Peyer's patch (tissue), 4 donors: ENCODE measurements around the gene ELMO1. TPM values are rescaled to one million over a fixed set of nuclear protein-coding genes. Genes with fewer than 3 reads are reported as not detected.
A peak's percentile ranks its signal among the peaks of the same experiment; 100 is the strongest.

ENCODE experiments used
- DNase-seq, 3 donors: peaks; one replicate each; pipeline ENCODE4 v3.0.0-alpha.2; 2017 to 2019
- H3K27ac ChIP-seq, 4 donors: fragments of 200-600 bp; sonication (generic); one replicate each; pipeline ENCODE4 v1.5.1; 2016 to 2019
- H3K27me3 ChIP-seq, 2 donors: fragments of 200-600 bp; sonication (generic); one replicate each; pipeline ENCODE4 v1.5.1; 2019
- H3K36me3 ChIP-seq, 3 donors: fragments of 200-600 bp; sonication (generic); one replicate each; pipeline ENCODE4 v1.5.1; 2016 to 2019
- H3K4me1 ChIP-seq, 4 donors: fragments of 200-600 bp; sonication (generic); one replicate each; pipeline ENCODE4 v1.5.1; 2016 to 2019
- H3K4me3 ChIP-seq, 4 donors: fragments of 200-600 bp; sonication (generic); 1 replicate in 3 of 4; 2 replicates in 1 of 4; pipeline ENCODE4 v1.5.1; 2016 to 2019; ENCODE audit warnings: mild to moderate bottlenecking in 1 of 4
- H3K9me3 ChIP-seq, 4 donors: fragments of 200-600 bp; sonication (generic); one replicate each; pipeline ENCODE4 v1.5.1; 2016 to 2019; ENCODE audit warnings: mild to moderate bottlenecking in 1 of 4
- POLR2A ChIP-seq, 2 donors: fragments of 450-650 bp; IDR thresholded peaks; one replicate each; pipeline ENCODE4 v1.5.1; 2017; ENCODE audit warnings: antibody characterized with exemption in 2 of 2, mild to moderate bottlenecking in 2 of 2, moderate library complexity in 2 of 2
- total RNA-seq, 4 donors: library from RNA; depleted of rRNA; stranded (reverse); fragments of >200 nt; gene quantifications; one replicate each; pipeline ENCODE4 v1.1.0, GENCODE V29; 2016
- TF ChIP-seq, protein P1 (sequence below), 6 experiments: fragments of 450-650 bp in 4 of 6; fragments of 200-600 bp in 2 of 6; sonication (generic) in 1 of 6; IDR thresholded peaks; one replicate each; pipeline ENCODE4 v1.5.1; 2017 to 2019; ENCODE audit warnings: antibody characterized with exemption in 6 of 6, mild to moderate bottlenecking in 3 of 6, moderate library complexity in 1 of 6

ELMO1 gene
- total RNA-seq, 4 donors from 2014 or later, result 43.1 to 381 (median 72.2) TPM

DNA sequence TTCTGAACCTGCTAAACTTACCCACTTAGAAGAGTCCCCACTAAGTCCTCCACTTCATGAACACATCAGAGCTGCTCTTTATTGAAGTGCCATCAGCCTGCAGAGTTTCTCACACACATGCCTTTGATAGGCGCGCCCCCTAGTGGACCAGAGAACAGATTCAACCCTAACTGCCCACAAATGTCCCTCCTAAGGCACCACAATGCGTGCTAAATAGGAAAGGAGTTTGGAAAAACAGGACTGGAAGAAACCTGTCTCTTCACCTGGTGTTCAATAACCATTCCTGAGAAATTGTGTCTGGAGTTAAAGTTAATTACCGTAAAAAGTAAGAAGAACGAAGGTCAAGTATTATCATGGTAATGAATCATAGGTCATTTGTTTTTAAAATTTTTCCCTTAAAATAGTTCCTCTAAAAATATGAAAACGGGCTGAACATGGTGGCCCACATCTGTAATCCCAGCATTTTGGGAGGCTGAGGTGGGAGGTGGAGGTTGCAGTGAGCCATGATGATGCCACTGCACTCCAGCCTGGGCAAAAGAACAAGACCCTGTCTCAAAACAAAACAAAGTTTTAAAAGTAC is 249.7 kb downstream of the ELMO1 start:
- H3K27ac ChIP-seq, result no peak overlapping the region
- no peaks in the 10 kb centered on the region for H3K27me3 ChIP-seq
- TF ChIP-seq, protein P1, sequence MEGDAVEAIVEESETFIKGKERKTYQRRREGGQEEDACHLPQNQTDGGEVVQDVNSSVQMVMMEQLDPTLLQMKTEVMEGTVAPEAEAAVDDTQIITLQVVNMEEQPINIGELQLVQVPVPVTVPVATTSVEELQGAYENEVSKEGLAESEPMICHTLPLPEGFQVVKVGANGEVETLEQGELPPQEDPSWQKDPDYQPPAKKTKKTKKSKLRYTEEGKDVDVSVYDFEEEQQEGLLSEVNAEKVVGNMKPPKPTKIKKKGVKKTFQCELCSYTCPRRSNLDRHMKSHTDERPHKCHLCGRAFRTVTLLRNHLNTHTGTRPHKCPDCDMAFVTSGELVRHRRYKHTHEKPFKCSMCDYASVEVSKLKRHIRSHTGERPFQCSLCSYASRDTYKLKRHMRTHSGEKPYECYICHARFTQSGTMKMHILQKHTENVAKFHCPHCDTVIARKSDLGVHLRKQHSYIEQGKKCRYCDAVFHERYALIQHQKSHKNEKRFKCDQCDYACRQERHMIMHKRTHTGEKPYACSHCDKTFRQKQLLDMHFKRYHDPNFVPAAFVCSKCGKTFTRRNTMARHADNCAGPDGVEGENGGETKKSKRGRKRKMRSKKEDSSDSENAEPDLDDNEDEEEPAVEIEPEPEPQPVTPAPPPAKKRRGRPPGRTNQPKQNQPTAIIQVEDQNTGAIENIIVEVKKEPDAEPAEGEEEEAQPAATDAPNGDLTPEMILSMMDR (IDR thresholded peaks at IDR 0.05), result peak; percentile 67 to 83 (median 79)
- no peak for TF ChIP-seq POLR2A (IDR thresholded peaks at IDR 0.05)
- H3K36me3 ChIP-seq, result peaks cover 0 to 10% (median 0%) of the 10 kb centered on the region in 3 donors
- no peak overlapping the region for H3K4me3 ChIP-seq
- peak; percentile 75 to 91 (median 77) for DNase-seq
- peaks cover 0 to 8% (median 0%) of the 10 kb centered on the region in 4 donors for H3K4me1 ChIP-seq
- H3K9me3 ChIP-seq, result no peaks in the 10 kb centered on the region

DNA sequence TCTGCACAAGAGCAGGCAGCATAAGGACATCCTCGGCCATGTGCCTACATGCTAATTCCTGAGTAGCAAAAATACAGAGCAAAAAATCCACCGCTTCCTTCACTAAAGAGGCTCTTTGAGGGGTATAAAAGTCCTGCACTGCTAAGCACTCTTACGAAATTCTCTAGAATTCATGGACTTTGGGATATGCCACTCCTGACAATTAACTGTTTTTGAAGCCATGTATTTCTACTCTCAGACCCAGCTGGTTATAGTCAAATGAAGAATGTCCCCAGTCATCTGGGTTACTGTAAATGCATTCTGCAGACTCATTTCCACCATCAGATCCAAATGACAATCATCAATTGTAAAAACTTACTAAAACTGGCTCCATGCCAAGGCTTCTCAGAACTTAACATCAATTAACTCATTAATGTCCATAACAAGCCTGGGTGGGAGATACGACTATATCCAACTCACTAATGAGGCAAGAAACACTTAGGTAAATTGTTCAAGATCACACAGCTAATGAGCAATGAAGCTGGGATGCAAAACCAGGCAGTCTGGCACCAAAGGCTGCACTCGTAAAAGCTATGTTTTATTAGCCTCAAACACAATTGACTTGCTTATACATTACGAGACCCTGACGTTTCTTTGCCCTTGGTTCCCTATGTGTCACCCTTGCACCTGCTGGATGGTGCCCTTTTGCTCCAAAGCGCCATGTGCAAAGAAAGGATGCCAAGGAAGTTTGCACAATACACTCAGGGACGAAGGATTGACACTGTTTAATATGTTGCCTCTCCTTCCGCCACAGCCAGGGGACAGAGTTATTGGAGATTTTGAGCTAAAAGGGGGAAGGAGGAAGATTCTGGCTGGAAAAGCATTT is 250.4 kb downstream of the ELMO1 start:
- DNase-seq, result no peak
- H3K4me3 ChIP-seq, result no peak overlapping the region
- TF ChIP-seq, protein P1 (IDR thresholded peaks at IDR 0.05), result no peak
- no peak for TF ChIP-seq POLR2A (IDR thresholded peaks at IDR 0.05)
- H3K36me3 ChIP-seq, result peaks cover 0 to 9% (median 0%) of the 10 kb centered on the region in 3 donors
- no peak overlapping the region for H3K27ac ChIP-seq
- no peaks in the 10 kb centered on the region for H3K9me3 ChIP-seq
- H3K4me1 ChIP-seq, result peaks cover 0 to 8% (median 0%) of the 10 kb centered on the region in 4 donors
- no peaks in the 10 kb centered on the region for H3K27me3 ChIP-seq

DNA sequence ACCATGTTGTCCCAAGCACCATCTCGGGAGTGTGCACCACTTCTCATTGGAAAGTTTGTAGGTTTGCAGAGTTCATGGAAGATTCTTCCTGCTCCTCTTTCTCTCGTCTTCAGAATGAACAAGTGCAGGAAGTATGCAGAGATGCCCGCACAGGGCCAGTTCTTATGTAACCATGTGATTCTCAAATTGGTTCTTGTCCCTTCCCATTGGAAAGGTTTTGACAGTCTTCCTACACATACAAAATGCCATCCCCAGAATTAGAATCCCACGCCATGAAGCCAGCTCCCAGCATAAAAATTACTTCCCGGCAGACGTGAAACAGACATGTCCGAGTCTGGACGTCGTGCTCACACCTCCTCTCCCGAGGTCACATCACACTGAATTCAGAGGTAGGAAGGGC is 251.6 kb downstream of the ELMO1 start:
- no peak for DNase-seq
- Histone ChIP-seq H3K27me3 (no peaks in the 10 kb centered on the region), H3K9me3 (no peaks in the 10 kb centered on the region), H3K27ac (no peak overlapping the region), H3K36me3 (peaks cover 0 to 9% (median 0%) of the 10 kb centered on the region in 3 donors), H3K4me1 (peaks cover 0 to 8% (median 0%) of the 10 kb centered on the region in 4 donors), H3K4me3 (no peak overlapping the region)
- TF ChIP-seq, protein P1 (IDR thresholded peaks at IDR 0.05), result no peak
- no peak for TF ChIP-seq POLR2A (IDR thresholded peaks at IDR 0.05)

DNA sequence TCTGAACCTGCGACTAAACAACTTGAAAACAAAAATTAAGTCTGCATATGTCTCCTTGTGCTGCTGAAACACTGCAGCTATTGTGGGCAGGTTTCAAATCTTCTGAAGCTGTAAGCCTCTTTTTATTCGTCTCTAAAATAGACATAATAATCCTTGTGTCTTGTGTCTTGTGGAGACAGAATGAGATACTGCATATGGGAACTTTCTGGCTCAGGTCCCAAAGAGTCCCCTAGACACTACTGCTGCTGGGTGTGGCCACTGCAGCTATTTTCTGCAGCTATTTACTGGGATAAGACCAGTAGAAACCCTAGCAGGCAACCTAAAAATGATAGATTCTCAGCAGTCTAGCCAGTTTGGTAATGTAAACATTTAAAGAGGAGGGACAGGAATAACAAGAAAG is 252.0 kb downstream of the ELMO1 start:
- no peak overlapping the region for H3K4me3 ChIP-seq
- peaks cover 0 to 8% (median 0%) of the 10 kb centered on the region in 4 donors for H3K4me1 ChIP-seq
- H3K27ac ChIP-seq, result no peak overlapping the region
- peaks cover 0 to 9% (median 0%) of the 10 kb centered on the region in 3 donors for H3K36me3 ChIP-seq
- H3K27me3 ChIP-seq, result no peaks in the 10 kb centered on the region
- H3K9me3 ChIP-seq, result no peaks in the 10 kb centered on the region
- DNase-seq, result no peak
- TF ChIP-seq POLR2A (IDR thresholded peaks at IDR 0.05), result no peak
- TF ChIP-seq, protein P1 (IDR thresholded peaks at IDR 0.05), result no peak

GRCh38 chr7:37195388-37195787 is 253.3 kb downstream of the ELMO1 start:
- TF ChIP-seq, protein P1 (IDR thresholded peaks at IDR 0.05), result no peak
- TF ChIP-seq POLR2A (IDR thresholded peaks at IDR 0.05), result no peak
- Histone ChIP-seq H3K36me3 (peaks cover 0 to 9% (median 0%) of the 10 kb centered on the region in 3 donors), H3K4me1 (no peaks in the 10 kb centered on the region), H3K4me3 (no peak overlapping the region), H3K27ac (no peak overlapping the region), H3K9me3 (no peaks in the 10 kb centered on the region), H3K27me3 (no peaks in the 10 kb centered on the region)
- DNase-seq, result no peak
